Prostate gland (tissue), 2 donors: Measurements from ENCODE around the gene SLC28A2.

Experiments used
- CTCF ChIP-seq, 4 experiments: fragments of 200-600 bp in 2 of 4; fragments of 450-650 bp in 2 of 4; sonication (generic) in 2 of 4; IDR thresholded peaks; 1 replicate in 3 of 4; 2 replicates in 1 of 4; pipeline ENCODE4 v1.5.1; 2016 to 2019; ENCODE audit warnings: antibody characterized with exemption in 4 of 4, mild to moderate bottlenecking in 2 of 4, moderate library complexity in 2 of 4
- POLR2A ChIP-seq: fragments of 450-650 bp; IDR thresholded peaks from one replicate; pipeline ENCODE4 v1.6.1; 2016; ENCODE audit warnings: antibody characterized with exemption, mild to moderate bottlenecking
- POLR2AphosphoS5 ChIP-seq: sonication (generic); formaldehyde crosslinking; IDR thresholded peaks from one replicate; pipeline ENCODE4 v1.6.1; 2017; ENCODE audit warnings: antibody characterized with exemption

- TF ChIP-seq CTCF (IDR thresholded peaks at IDR 0.05) (no peak), POLR2AphosphoS5 (no peak), POLR2A (no peak)
Measured at GRCh38 chr15:45326741-45327140, 74.7 kb downstream of the SLC28A2 start.
